Tibial artery (tissue), 4 donors: ENCODE measurements around the gene MSH2.
A peak's percentile ranks its signal among the peaks of the same experiment; 100 is the strongest.

ENCODE experiments used
- DNase-seq, 2 donors: peaks; one replicate each; pipeline ENCODE4 v3.0.0-alpha.2; 2019
- H3K27ac ChIP-seq, 2 donors: fragments of 200-600 bp; sonication (generic) in 1 of 2; 1 replicate in 1 of 2; 2 replicates in 1 of 2; pipeline ENCODE4 v1.5.1; 2018 to 2019; ENCODE audit warnings: mild to moderate bottlenecking in 1 of 2
- H3K27me3 ChIP-seq, 2 donors: fragments of 200-600 bp; sonication (generic) in 1 of 2; one replicate each; pipeline versions ENCODE4 v1.5.1 to v1.6.0; 2016 to 2019
- H3K36me3 ChIP-seq, 3 donors: fragments of 200-600 bp; sonication (generic) in 2 of 3; one replicate each; pipeline ENCODE4 v1.5.1; 2016 to 2019; ENCODE audit warnings: mild to moderate bottlenecking in 2 of 3
- H3K4me1 ChIP-seq, 4 donors: fragments of 200-600 bp; sonication (generic) in 2 of 4; 1 replicate in 3 of 4; 2 replicates in 1 of 4; pipeline ENCODE4 v1.5.1; 2016 to 2019
- H3K4me3 ChIP-seq, 2 donors: fragments of 200-600 bp; sonication (generic) in 1 of 2; 1 replicate in 1 of 2; 2 replicates in 1 of 2; pipeline ENCODE4 v1.5.1; 2018 to 2019; ENCODE audit warnings: mild to moderate bottlenecking in 2 of 2
- H3K9me3 ChIP-seq, 3 donors: fragments of 200-600 bp; sonication (generic) in 1 of 3; one replicate each; pipeline ENCODE4 v1.5.1; 2016 to 2019
- CTCF ChIP-seq, 2 experiments: fragments of 200-600 bp in 1 of 2; fragments of 450-650 bp in 1 of 2; IDR thresholded peaks; one replicate each; pipeline ENCODE4 v1.5.1; 2017 to 2019; ENCODE audit warnings: antibody characterized with exemption in 2 of 2, mild to moderate bottlenecking in 1 of 2, moderate library complexity in 1 of 2
- intact Hi-C: fragments of 100-400 bp; cut with DNase I; formaldehyde crosslinking; loops from one replicate; pipeline ENCODE4 v1.15.0; 2023; ENCODE audit warnings: low total_unique reads

The MSH2 gene

DNA sequence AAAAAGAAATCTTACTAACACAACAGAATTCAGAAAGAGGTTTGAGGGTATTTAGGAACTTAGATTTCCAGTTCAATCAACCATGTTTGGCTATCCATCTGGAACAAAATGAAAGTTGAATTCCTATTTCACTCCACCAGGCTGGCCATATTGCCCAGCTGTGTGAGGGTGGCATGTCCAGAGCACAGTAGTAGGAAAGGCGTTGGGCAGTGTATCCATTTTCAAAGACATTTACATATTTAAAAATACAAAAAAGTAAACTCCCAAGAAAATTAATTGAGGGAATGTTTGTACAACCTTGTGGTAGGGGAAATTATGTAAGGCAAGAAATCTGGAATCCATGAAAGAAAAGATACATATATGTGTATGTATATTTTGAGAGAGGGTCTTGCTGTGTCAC is 21.5 kb upstream of the MSH2 start:
- Histone ChIP-seq H3K27ac (no peak overlapping the region), H3K27me3 (peaks cover 0 to 12% of the 10 kb centered on the region in 2 donors), H3K9me3 (no peaks in the 10 kb centered on the region), H3K4me1 (no peaks in the 10 kb centered on the region), H3K36me3 (no peaks in the 10 kb centered on the region), H3K4me3 (no peak overlapping the region)
- intact Hi-C loops = no loop called here
- no peak for DNase-seq
- TF ChIP-seq CTCF (IDR thresholded peaks at IDR 0.05) = no peak

DNA sequence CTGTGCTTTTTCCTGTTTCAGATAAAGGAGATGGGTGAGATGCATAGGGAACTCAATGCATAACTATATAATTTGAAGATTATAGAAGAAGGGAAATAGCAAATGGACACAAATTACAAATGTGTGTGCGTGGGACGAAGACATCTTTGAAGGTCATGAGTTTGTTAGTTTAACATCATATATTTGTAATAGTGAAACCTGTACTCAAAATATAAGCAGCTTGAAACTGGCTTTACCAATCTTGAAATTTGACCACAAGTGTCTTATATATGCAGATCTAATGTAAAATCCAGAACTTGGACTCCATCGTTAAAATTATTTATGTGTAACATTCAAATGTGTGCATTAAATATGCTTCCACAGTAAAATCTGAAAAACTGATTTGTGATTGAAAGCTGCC is 16.4 kb upstream of the MSH2 start:
- H3K4me3 ChIP-seq = no peak overlapping the region
- no peaks in the 10 kb centered on the region for H3K4me1 ChIP-seq
- H3K36me3 ChIP-seq = no peaks in the 10 kb centered on the region
- peaks cover 0 to 3% of the 10 kb centered on the region in 2 donors for H3K27me3 ChIP-seq
- intact Hi-C loops = loop anchor here (5.0 kb wide), 1 partner anchor 49 kb away; no protein-coding TSS in a partner anchor
- H3K27ac ChIP-seq = no peak overlapping the region
- no peaks in the 10 kb centered on the region for H3K9me3 ChIP-seq
- TF ChIP-seq CTCF (IDR thresholded peaks at IDR 0.05) = no peak
- no peak for DNase-seq

GRCh38 chr2:47388888-47389287 is 14.1 kb upstream of the MSH2 start:
- Histone ChIP-seq H3K9me3 (no peaks in the 10 kb centered on the region), H3K4me1 (no peaks in the 10 kb centered on the region), H3K4me3 (no peak overlapping the region), H3K36me3 (no peaks in the 10 kb centered on the region), H3K27ac (no peak overlapping the region), H3K27me3 (peaks cover 0 to 7% of the 10 kb centered on the region in 2 donors)
- DNase-seq = no peak
- no peak for TF ChIP-seq CTCF (IDR thresholded peaks at IDR 0.05)
- intact Hi-C loops = loop anchor here (5.0 kb wide), 1 partner anchor 52 kb away; no protein-coding TSS in a partner anchor

- no peak for TF ChIP-seq CTCF (IDR thresholded peaks at IDR 0.05)
- intact Hi-C loops = loop anchor here (5.0 kb wide), 1 partner anchor 52 kb away; no protein-coding TSS in a partner anchor
- no peak overlapping the region for H3K4me3 ChIP-seq
Observed at GRCh38 chr2:47389692-47390091, 13.3 kb upstream of the MSH2 start.

DNA sequence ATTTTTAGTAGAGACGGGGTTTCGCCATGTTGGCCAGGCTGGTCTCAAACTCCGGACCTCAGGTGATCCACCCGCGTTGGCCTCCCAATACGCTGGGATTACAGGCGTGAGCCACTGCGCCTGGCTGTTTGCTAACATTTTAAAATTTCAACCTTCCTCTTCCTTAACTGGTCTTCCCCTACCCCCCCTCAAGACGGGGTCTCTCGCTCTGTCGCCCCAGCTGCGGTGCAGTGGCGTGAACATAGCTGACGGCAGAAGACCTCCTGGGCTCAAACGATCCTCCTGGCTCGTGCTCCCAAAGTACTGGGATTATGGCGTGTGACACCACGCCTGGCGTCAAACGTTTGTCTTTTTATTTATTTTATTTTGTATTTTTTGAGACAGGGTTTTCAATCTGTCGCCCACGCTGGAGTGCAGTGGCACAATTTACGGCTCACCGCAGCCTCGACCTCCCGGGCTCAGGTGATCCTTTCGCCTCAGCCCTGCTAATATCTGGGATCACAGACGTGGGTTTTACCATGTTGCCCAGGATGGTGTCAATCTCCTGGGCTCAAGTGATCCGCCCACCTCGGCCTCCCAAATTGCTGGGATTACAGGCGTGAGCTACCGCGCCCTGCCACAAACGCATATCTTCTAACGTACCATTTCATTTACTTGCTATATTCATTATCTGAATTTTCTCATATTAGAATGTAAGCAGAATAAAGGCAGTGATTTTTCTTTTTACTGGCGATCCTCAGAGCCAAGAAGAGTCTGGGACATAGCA is 984 bp upstream of the MSH2 start:
- Histone ChIP-seq H3K36me3 (no peaks in the 10 kb centered on the region), H3K27ac (peak overlapping the region; percentile 49 to 64), H3K4me3 (peak overlapping the region; percentile 79 to 80), H3K27me3 (no peaks in the 10 kb centered on the region), H3K4me1 (peaks cover 0 to 15% (median 12%) of the 10 kb centered on the region in 4 donors), H3K9me3 (no peaks in the 10 kb centered on the region)
- TF ChIP-seq CTCF (IDR thresholded peaks at IDR 0.05) = no peak
- intact Hi-C loops = no loop called here
- DNase-seq = no peak

More at GRCh38 chr2:47389692-47390091, 13.3 kb upstream of the MSH2 start:
- Histone ChIP-seq H3K27ac (no peak overlapping the region), H3K4me1 (no peaks in the 10 kb centered on the region), H3K36me3 (no peaks in the 10 kb centered on the region), H3K9me3 (no peaks in the 10 kb centered on the region), H3K27me3 (peaks cover 0 to 7% of the 10 kb centered on the region in 2 donors)
- DNase-seq = no peak
